HEK293 (cell line): Measurements from ENCODE around the gene ZMYND15.

Experiments
- CTCF ChIA-PET: fragments of 350-600 bp; formaldehyde crosslinking; extraction: SDS; loops from one replicate; lab custom pipeline; 2021; ENCODE audit warnings: antibody characterized with exemption; lab: Yijun Ruan, JAX
- POLR2A ChIA-PET: fragments of 300-600 bp; formaldehyde crosslinking; extraction: SDS; loops from one replicate; lab custom pipeline; 2020; ENCODE audit warnings: antibody characterized with exemption, inconsistent platforms; lab: Yijun Ruan, JAX
- H3K27ac ChIP-seq: fragments of 200-500 bp; sonication (Bioruptor generic); 2 replicates; pipeline ENCODE4 v1.5.1; 2014; ENCODE audit warnings: low read depth, low read length, control low read depth, inconsistent platforms; ENCODE audit errors: extremely low read depth
- H3K36me3 ChIP-seq, 2 experiments: fragments of 200-500 bp in 1 of 2; sonication (Bioruptor generic) in 1 of 2; 1 replicate in 1 of 2; 2 replicates in 1 of 2; pipeline ENCODE4 v1.5.1; 2014 to 2017; ENCODE audit warnings: inconsistent platforms in 2 of 2, low read length in 2 of 2; ENCODE audit not compliant: control insufficient read depth in 2 of 2, insufficient read depth in 1 of 2
- H3K4me1 ChIP-seq: fragments of 200-500 bp; sonication (Bioruptor generic); 2 replicates; pipeline ENCODE4 v1.5.1; 2014; ENCODE audit warnings: mild to moderate bottlenecking, low read length, inconsistent platforms; ENCODE audit not compliant: control insufficient read depth, insufficient read depth
- H3K4me3 ChIP-seq: 2 replicates; pipeline ENCODE4 v1.5.1; 2011; ENCODE audit warnings: low read depth, mild to moderate bottlenecking, control low read depth, low read length, moderate library complexity
- H3K9me3 ChIP-seq: fragments of 200-500 bp; sonication (Bioruptor generic); 2 replicates; pipeline ENCODE4 v1.5.1; 2014; ENCODE audit warnings: low read depth, low read length, inconsistent platforms; ENCODE audit not compliant: control insufficient read depth, insufficient read depth
- EGR2 ChIP-seq: fragments of 450-650 bp; formaldehyde crosslinking; IDR thresholded peaks from 2 replicates; pipeline ENCODE4 v1.5.1; 2016; ENCODE audit warnings: low read depth, missing biosample characterization, missing genetic modification characterization
- KLF1 ChIP-seq: fragments of 450-650 bp; formaldehyde crosslinking; IDR thresholded peaks from 2 replicates; pipeline ENCODE4 v1.5.1; 2016; ENCODE audit warnings: missing biosample characterization, missing genetic modification characterization
- KLF7 ChIP-seq: fragments of 450-650 bp; formaldehyde crosslinking; IDR thresholded peaks from 2 replicates; pipeline ENCODE4 v1.5.1; 2016; ENCODE audit warnings: missing biosample characterization, missing genetic modification characterization, borderline replicate concordance
- OVOL3 ChIP-seq: fragments of 450-650 bp; formaldehyde crosslinking; IDR thresholded peaks from 2 replicates; pipeline ENCODE4 v1.5.1; 2016; ENCODE audit warnings: missing biosample characterization, missing genetic modification characterization
- PRDM10 ChIP-seq: fragments of 450-650 bp; formaldehyde crosslinking; IDR thresholded peaks from 2 replicates; pipeline ENCODE4 v1.5.1; 2016; ENCODE audit warnings: missing biosample characterization, missing genetic modification characterization
- ZBTB48 ChIP-seq: fragments of 450-650 bp; formaldehyde crosslinking; IDR thresholded peaks from 2 replicates; pipeline ENCODE4 v1.5.1; 2016; ENCODE audit warnings: missing biosample characterization, missing genetic modification characterization
- ZNF121 ChIP-seq: fragments of 450-650 bp; formaldehyde crosslinking; IDR thresholded peaks from 2 replicates; pipeline ENCODE4 v1.5.1; 2016; ENCODE audit warnings: missing biosample characterization, missing genetic modification characterization
- ZNF341 ChIP-seq: fragments of 450-650 bp; formaldehyde crosslinking; IDR thresholded peaks from 2 replicates; pipeline ENCODE4; 2016; ENCODE audit warnings: low read depth, missing biosample characterization, missing genetic modification characterization
- ZNF433 ChIP-seq: fragments of 450-650 bp; formaldehyde crosslinking; IDR thresholded peaks from 2 replicates; pipeline ENCODE4 v1.5.1; 2016; ENCODE audit warnings: missing biosample characterization, missing genetic modification characterization, low read depth
- ZNF544 ChIP-seq: fragments of 450-650 bp; formaldehyde crosslinking; IDR thresholded peaks from 2 replicates; pipeline ENCODE4 v1.5.0; 2017; ENCODE audit warnings: missing biosample characterization, missing genetic modification characterization
- ZNF626 ChIP-seq: fragments of 450-650 bp; sonication (Bioruptor Pico); formaldehyde crosslinking; IDR thresholded peaks from 2 replicates; pipeline ENCODE4 v1.5.1; 2018; ENCODE audit warnings: missing biosample characterization, missing genetic modification characterization, inconsistent platforms
- ZNF664 ChIP-seq: fragments of 450-650 bp; formaldehyde crosslinking; IDR thresholded peaks from 2 replicates; pipeline ENCODE4 v1.5.1; 2016; ENCODE audit warnings: missing biosample characterization, missing genetic modification characterization
- ZNF843 ChIP-seq: fragments of 450-650 bp; formaldehyde crosslinking; IDR thresholded peaks from 2 replicates; pipeline ENCODE4 v1.5.1; 2016; ENCODE audit warnings: missing biosample characterization, missing genetic modification characterization
- TF ChIP-seq, protein P1 (sequence below): fragments of 450-650 bp; formaldehyde crosslinking; IDR thresholded peaks from 2 replicates; pipeline ENCODE4 v1.5.1; 2016; ENCODE audit warnings: missing biosample characterization, missing genetic modification characterization
- TF ChIP-seq, protein P2 (sequence below): fragments of 450-650 bp; formaldehyde crosslinking; IDR thresholded peaks from 2 replicates; pipeline ENCODE4 v1.5.1; 2016; ENCODE audit warnings: missing biosample characterization, missing genetic modification characterization

Gene ZMYND15

GRCh38 chr17:4744999-4745969 lies 5.7 kb downstream of the ZMYND15 start:
- H3K4me1 ChIP-seq = peaks cover 4% of the 10 kb centered on the region; the same call in 1 of the 2 replicates
- no peaks in the 10 kb centered on the region for H3K36me3 ChIP-seq
- TF ChIP-seq ZNF626 (no peak), KLF1 (tag by site-specific recombination) (0 out of 2 replicates have a peak, but pooled peaks have one; percentile 23), KLF7 (tag by site-specific recombination) (no peak), ZBTB48 (peak; percentile 12; the same call in 1 of the 2 replicates)
- TF ChIP-seq, protein P1, sequence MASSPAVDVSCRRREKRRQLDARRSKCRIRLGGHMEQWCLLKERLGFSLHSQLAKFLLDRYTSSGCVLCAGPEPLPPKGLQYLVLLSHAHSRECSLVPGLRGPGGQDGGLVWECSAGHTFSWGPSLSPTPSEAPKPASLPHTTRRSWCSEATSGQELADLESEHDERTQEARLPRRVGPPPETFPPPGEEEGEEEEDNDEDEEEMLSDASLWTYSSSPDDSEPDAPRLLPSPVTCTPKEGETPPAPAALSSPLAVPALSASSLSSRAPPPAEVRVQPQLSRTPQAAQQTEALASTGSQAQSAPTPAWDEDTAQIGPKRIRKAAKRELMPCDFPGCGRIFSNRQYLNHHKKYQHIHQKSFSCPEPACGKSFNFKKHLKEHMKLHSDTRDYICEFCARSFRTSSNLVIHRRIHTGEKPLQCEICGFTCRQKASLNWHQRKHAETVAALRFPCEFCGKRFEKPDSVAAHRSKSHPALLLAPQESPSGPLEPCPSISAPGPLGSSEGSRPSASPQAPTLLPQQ (tag by site-specific recombination) = 0 out of 2 replicates have a peak, but pooled peaks have one; percentile 13
- CTCF ChIA-PET = interaction anchor here (0.7 to 0.9 kb wide), 2 partner anchors 19 to 758 kb away, joined by 3 read pairs; no protein-coding TSS in a partner anchor
- H3K9me3 ChIP-seq = no peaks in the 10 kb centered on the region
- no peak overlapping the region for H3K4me3 ChIP-seq
- POLR2A ChIA-PET = no interaction called here
- H3K27ac ChIP-seq = no peak overlapping the region

- TF ChIP-seq OVOL3 (tag by site-specific recombination) (no peak), PRDM10 (tag by site-specific recombination) (0 out of 2 replicates have a peak, but pooled peaks have one; percentile 19)
- no peaks in the 10 kb centered on the region for H3K4me1 ChIP-seq
- ChIA-PET POLR2A (no interaction called here), CTCF (interaction anchor here (0.9 kb wide), 1 partner anchor 17 kb away, joined by 3 read pairs; the partner anchor contains the start of gene MED11)
- H3K9me3 ChIP-seq = no peaks in the 10 kb centered on the region
- H3K27ac ChIP-seq = no peak overlapping the region
- no peaks in the 10 kb centered on the region for H3K36me3 ChIP-seq
- H3K4me3 ChIP-seq = no peak overlapping the region
Observed at GRCh38 chr17:4747847-4748246, 8.2 kb downstream of the ZMYND15 start.

DNA sequence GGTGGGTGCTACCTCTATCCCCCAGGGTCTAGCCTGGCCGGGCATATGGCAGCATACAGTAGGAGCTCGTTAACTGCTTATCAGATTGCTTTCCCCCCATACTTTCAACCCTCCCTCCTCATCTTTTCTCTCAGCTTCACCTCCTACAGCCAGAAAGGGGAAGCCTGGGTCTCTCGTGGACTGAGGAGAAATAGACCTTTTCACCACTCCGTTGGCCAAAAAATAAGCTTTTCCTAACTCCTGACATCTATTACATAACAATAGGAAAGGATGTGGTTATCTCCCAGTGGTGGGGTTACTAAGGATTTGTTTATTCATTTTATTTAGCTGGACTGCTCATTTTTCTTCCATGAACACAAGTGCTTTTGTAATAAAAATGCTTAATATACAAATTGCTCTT lies 9.1 kb downstream of the ZMYND15 start:
- Histone ChIP-seq H3K4me3 (no peak overlapping the region), H3K36me3 (no peaks in the 10 kb centered on the region), H3K9me3 (no peaks in the 10 kb centered on the region), H3K4me1 (no peaks in the 10 kb centered on the region), H3K27ac (no peak overlapping the region)
- no peak for TF ChIP-seq ZNF843 (tag by site-specific recombination)
- no peak for TF ChIP-seq ZNF626
- peak; percentile 43 for TF ChIP-seq ZNF341 (tag by site-specific recombination)
- CTCF ChIA-PET = no interaction called here
- POLR2A ChIA-PET = interaction anchor here (1.0 kb wide), 1 partner anchor 192 kb away, joined by 3 read pairs; the partner anchor contains the start of genes RNF167 and SLC25A11

- H3K4me1 ChIP-seq = no peaks in the 10 kb centered on the region
- TF ChIP-seq, protein P2, sequence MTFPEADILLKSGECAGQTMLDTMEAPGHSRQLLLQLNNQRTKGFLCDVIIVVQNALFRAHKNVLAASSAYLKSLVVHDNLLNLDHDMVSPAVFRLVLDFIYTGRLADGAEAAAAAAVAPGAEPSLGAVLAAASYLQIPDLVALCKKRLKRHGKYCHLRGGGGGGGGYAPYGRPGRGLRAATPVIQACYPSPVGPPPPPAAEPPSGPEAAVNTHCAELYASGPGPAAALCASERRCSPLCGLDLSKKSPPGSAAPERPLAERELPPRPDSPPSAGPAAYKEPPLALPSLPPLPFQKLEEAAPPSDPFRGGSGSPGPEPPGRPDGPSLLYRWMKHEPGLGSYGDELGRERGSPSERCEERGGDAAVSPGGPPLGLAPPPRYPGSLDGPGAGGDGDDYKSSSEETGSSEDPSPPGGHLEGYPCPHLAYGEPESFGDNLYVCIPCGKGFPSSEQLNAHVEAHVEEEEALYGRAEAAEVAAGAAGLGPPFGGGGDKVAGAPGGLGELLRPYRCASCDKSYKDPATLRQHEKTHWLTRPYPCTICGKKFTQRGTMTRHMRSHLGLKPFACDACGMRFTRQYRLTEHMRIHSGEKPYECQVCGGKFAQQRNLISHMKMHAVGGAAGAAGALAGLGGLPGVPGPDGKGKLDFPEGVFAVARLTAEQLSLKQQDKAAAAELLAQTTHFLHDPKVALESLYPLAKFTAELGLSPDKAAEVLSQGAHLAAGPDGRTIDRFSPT (tag by site-specific recombination) = no peak
- peak; percentile 28; the same call in 1 of the 2 replicates for TF ChIP-seq ZNF121 (tag by site-specific recombination)
- no peak for TF ChIP-seq ZNF544
- TF ChIP-seq ZNF664 = peak; percentile 45; the same call in 1 of the 2 replicates
- TF ChIP-seq EGR2 (tag by site-specific recombination) = no peak
- TF ChIP-seq ZNF433 = no peak
- TF ChIP-seq, all 188 proteins: peak for 2
- ChIA-PET POLR2A (no interaction called here), CTCF (no interaction called here)
- Histone ChIP-seq H3K27ac (no peak overlapping the region), H3K4me3 (no peak overlapping the region), H3K36me3 (no peaks in the 10 kb centered on the region), H3K9me3 (no peaks in the 10 kb centered on the region)
Observed at GRCh38 chr17:4750606-4751005, 11.0 kb downstream of the ZMYND15 start.
